ENCODE data around the gene STT3A.

DNA sequence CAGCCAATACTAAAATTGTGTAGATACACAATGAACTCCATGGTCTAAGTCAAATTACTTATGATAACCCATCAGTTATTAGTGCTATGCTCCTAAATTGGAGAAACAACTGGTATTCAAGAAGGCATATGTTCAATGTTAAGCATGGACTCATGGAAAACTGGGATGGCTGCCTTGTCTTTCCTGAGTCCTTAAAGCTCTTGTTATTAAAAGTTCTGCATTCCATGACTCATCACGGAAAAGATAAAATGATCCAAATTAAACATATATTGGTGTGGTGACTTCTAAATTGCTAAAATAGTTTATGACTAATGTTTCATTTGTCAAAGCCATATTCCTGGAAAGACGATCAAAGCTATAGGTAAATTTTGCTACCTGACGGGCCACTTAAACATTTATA is 32.8 kb upstream of the STT3A start:
- TF ChIP-seq RAD21 (conservative IDR thresholded peaks at IDR 0.05 in 1 of 2, IDR thresholded peaks at IDR 0.05 in 1 of 2) (no peak), KDM1A (IDR thresholded peaks at IDR 0.05; ENCODE audit: low read depth) (no peak), POLR2A (IDR thresholded peaks at IDR 0.05; ENCODE audit: low read length) (no peak), RNF2 (IDR thresholded peaks at IDR 0.05; ENCODE audit: borderline replicate concordance, low read depth) (no peak), CEBPB (IDR thresholded peaks at IDR 0.05) (no peak)
- TF ChIP-seq, protein P1, sequence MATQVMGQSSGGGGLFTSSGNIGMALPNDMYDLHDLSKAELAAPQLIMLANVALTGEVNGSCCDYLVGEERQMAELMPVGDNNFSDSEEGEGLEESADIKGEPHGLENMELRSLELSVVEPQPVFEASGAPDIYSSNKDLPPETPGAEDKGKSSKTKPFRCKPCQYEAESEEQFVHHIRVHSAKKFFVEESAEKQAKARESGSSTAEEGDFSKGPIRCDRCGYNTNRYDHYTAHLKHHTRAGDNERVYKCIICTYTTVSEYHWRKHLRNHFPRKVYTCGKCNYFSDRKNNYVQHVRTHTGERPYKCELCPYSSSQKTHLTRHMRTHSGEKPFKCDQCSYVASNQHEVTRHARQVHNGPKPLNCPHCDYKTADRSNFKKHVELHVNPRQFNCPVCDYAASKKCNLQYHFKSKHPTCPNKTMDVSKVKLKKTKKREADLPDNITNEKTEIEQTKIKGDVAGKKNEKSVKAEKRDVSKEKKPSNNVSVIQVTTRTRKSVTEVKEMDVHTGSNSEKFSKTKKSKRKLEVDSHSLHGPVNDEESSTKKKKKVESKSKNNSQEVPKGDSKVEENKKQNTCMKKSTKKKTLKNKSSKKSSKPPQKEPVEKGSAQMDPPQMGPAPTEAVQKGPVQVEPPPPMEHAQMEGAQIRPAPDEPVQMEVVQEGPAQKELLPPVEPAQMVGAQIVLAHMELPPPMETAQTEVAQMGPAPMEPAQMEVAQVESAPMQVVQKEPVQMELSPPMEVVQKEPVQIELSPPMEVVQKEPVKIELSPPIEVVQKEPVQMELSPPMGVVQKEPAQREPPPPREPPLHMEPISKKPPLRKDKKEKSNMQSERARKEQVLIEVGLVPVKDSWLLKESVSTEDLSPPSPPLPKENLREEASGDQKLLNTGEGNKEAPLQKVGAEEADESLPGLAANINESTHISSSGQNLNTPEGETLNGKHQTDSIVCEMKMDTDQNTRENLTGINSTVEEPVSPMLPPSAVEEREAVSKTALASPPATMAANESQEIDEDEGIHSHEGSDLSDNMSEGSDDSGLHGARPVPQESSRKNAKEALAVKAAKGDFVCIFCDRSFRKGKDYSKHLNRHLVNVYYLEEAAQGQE (IDR thresholded peaks at IDR 0.05), result no peak
- TF ChIP-seq, protein P2, sequence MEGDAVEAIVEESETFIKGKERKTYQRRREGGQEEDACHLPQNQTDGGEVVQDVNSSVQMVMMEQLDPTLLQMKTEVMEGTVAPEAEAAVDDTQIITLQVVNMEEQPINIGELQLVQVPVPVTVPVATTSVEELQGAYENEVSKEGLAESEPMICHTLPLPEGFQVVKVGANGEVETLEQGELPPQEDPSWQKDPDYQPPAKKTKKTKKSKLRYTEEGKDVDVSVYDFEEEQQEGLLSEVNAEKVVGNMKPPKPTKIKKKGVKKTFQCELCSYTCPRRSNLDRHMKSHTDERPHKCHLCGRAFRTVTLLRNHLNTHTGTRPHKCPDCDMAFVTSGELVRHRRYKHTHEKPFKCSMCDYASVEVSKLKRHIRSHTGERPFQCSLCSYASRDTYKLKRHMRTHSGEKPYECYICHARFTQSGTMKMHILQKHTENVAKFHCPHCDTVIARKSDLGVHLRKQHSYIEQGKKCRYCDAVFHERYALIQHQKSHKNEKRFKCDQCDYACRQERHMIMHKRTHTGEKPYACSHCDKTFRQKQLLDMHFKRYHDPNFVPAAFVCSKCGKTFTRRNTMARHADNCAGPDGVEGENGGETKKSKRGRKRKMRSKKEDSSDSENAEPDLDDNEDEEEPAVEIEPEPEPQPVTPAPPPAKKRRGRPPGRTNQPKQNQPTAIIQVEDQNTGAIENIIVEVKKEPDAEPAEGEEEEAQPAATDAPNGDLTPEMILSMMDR (IDR thresholded peaks at IDR 0.05), result no peak
- TF ChIP-seq, protein P3, sequence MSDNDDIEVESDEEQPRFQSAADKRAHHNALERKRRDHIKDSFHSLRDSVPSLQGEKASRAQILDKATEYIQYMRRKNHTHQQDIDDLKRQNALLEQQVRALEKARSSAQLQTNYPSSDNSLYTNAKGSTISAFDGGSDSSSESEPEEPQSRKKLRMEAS (IDR thresholded peaks at IDR 0.05), result no peak

Data from A549 (cell line).